HG03159 (cell line): ENCODE measurements around the gene KCNIP4.

Experiments used
- ATAC-seq: cut with Tn5 transposase; IDR thresholded peaks from one replicate; pipeline ENCODE4 v1.9.1; 2021; ENCODE audit warnings: mild to moderate bottlenecking, moderate library complexity; ENCODE audit not compliant: unreplicated experiment

The KCNIP4 gene

DNA sequence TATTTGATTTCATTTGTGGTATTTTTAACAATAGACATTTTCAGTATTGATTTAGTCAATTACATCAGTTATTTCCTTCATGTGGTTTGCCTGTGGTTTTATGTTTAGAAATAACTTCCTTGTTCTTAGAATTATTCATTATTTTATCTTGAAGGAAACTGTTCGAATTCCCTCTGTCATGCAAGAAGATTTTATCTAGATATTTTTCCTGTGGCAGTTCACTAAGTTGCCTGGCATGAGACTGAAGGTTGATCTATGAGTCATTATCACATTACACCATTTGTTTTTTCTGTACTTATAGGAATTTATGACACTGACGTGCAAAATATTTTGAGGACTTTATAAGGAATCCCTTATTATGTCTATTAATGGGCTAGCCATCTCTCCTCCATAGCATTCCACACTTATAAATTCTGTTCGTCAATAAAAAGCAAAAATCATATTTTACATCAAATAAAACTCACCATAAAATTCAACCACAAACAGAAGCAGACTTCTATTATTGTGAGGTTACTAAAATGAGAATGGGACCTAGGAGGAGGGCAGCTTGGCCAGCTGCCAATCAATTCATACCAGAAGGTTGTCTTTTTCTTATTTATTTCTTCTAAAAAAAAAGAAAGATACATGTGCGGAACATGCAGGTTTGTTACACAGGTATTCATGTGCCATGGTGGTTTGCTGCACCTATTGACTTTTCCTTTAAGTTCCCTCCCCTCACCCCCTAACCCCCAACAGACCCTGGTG is 179.0 kb downstream of the KCNIP4 start:
- ATAC-seq, result no peak

DNA sequence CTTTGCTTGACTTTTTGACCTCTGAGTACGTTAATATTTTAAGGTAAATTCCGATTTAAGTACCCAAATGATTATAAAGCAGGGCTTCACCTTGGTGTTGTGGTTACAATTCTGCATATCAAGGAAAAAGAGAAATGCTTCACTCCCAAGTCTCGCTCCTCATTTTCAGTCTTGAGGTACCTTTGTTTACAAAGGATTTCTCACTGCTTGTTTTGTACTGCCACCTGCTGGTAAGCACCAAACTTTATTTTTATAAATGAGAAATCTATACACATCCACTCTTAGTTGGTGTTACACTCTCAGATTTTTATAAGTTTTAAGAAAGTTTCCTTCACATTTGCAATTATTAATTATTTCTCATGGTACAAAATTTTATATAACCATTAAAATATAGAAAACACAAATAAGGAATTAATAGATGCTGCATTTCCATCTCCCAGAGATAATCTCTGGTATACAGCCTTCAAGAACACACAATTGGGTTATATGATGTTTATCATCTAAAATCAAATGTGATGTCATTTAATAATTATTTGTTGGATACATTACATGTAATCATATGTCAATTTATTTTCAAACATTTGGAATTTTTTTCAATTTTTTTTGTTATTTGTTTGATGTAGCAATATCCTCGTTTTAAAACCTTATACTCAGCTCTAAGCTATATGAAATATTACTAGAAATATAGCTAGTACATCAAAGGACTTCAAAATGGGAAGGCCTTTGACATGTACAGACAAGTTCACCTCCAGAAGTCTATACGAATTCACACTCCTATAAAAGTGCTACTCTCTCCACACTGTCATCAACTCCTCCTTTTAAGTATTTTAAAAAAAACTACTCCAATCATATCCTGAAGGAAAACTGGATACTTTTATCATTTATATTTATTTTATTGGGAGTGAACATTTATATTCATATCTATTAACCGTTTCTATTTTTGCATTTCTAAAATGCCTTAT is 179.9 kb downstream of the KCNIP4 start:
- ATAC-seq, result peak; percentile 57

DNA sequence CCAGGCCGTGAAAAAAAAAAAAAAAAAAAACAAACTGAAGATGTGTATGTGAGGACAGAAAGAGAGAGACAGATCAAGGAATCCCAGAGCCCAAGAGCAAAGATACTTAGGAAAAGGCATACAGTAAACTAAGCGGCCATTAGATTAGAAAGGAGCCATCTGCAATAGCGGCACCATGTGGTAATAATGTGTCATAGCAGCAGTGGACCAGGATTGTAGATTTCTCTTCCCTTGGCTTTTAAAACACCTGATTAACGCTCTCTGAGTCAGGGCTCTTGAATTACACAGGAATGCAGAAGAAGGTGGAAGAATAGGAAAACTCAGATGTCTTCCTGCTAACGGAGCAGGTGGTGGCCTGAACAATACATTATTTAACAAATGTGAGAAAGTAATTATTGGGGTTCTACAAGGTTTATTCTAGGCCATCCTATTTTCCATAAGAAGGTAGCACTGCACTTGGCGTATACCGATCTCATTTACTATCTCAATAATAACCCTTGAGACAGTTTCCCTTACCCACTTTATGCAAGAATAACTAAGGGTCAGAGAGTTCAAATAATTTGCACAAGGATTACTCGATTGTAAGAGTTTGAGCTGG is 182.7 kb downstream of the KCNIP4 start:
- ATAC-seq, result peak; percentile 79

DNA sequence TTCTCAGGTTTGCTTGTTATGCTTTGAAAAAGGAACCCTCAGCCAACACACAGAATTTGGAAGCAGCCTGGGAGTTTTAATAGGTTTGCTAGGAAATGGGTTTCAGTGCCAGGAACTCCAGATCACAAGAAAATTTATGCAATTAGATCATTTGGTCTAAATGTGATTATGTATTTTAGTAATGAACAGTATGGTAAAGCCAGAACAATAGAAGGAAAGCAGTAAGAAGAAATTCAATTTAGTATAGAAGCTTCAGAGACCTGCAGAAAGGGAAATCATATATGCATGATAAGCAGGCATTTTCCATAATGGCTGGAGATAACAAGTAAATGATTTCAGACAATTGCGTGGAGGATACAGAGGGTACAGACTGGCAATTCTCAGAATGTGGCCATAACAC is 184.7 kb downstream of the KCNIP4 start:
- ATAC-seq, result no peak

DNA sequence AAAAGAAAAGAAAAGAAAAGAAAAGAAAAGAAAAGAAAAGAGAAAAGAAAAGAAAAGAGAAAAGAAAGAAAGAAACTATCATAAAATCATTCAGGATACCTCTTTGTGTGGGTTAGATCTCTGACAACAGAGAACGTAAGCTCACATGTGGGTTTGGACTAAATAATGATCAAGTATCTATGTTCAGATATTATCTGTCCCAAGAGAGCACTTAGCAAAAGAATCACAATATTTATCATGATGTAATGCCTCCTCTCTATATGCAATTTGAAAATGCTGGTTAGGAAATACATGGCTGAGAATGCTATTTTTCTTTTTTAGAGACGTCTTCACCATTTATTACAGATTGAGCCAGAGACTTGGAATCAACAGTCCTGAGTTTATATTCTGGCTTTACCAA is 191.3 kb downstream of the KCNIP4 start:
- ATAC-seq, result no peak

DNA sequence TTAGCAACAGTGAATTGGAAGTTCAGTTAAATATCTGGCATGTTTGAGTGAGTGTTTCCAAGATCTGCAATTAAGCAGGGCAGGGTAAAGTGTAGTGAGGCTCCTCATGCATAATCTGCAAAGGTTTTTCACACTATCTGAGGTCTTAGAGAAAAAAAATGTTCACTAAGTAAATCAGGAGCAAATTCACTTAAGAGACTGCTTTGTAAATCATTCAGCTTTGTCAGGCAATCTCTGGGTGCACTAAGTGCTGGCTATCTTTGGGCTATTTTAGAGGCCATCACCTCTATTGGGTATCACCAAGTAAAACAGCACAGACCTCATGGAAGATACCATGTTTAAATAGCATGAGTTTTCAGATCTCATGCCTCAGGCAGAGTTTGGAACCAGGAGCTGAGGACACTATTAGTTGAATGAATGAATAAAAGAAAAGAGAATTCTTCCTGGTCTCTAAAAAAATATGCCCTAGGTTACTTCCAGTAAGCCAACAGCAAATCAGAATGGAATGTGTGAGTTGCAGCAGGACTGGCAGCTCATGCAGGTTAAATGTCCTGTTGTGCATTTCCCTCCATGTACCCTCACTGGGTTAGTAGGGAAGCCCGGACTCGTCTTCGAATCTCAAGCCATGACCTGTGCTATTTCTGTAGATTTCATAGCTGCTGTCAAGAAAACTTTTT is 195.3 kb downstream of the KCNIP4 start:
- ATAC-seq, result no peak

DNA sequence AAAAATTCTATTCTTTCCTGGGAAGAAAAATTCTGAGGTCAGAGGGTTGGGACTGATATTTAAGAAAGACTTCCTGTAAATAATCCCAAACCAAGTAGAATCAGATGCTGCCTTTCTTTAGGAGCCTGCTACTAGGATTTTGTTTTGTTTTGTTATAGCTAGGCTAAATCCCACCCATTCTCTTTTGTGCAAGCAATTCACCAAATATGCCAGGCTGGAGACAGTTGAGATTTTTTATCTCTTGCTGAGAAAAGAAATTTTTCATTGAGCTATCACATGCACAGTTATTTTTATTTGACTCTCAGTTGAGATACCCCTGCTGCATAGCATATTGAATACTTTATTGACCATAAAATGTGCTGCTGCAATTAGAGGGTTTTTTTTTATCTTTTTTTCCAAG is 196.0 kb downstream of the KCNIP4 start:
- no peak for ATAC-seq

DNA sequence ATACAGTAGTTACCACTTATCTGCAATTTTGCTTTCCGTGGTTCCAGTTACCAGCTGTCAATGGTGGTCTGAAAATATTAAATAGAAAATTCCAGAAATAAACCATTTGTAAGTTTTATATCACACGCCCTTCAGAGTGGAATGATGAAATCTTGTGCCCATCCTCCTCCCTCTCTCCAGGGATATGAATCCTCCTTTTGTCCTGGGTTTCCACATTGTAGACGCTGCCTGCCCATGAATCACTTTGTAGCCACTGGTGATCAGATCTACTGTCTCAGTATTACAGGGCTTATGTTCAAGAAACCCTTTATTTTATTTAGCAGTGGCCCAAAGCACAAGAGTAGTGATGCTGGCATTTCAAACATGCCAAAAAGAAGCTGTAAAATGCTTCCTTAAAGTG is 198.6 kb downstream of the KCNIP4 start:
- no peak for ATAC-seq

DNA sequence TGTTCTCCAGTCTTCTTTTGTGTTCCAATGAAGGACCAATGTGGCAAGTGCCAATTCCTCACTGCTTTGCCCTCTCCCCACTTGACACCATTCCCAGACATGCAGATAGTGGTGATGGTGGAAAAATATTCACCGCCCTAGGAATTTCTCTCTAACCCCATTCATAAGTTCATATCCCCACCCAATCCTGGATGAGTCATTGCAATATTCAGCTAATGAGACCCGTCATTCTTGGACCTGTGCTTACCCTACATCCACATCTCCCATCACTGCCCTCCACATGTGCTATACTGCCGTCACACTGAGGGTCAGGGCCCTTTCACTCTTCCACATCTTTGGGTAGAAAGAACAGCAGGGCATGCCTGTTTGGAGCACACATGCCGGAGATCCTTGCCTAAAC is 199.2 kb downstream of the KCNIP4 start:
- ATAC-seq, result no peak

DNA sequence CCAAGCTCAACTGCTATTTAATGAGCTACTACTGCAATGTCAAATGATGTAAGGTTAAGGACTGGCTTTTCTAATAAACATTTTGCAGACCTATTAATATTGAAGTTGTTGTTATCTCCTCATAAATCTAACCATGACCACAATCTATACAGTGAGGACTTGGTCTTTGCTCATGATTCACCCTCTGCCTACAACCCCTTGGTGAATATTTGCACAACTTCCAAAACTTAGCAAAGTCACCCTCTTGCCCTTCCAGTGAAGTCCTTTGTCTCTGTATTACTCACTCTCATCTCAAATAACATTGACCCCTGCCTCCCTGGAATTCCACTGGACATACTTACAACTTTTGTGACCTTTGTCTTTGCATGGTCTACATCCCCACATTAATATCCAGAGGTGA is 204.5 kb downstream of the KCNIP4 start:
- ATAC-seq, result no peak

DNA sequence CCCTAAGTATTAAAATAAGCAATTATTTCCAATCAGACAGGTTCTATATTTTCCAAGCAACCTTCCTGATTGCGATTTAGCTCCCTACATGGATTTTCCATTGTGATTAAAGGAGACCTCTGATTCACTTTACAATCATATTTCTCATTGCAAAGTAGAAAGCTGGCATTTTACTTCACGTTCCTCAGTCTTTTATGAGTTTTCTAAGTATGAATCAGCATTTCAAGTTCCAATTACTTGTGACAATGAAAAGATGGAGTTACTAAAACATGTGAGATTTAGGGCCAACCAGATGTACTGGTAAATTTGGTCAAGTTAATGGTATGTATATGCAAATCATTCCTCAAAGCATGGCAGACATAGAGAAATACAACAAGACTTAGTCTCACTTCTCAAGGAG is 206.2 kb downstream of the KCNIP4 start:
- ATAC-seq, result no peak

DNA sequence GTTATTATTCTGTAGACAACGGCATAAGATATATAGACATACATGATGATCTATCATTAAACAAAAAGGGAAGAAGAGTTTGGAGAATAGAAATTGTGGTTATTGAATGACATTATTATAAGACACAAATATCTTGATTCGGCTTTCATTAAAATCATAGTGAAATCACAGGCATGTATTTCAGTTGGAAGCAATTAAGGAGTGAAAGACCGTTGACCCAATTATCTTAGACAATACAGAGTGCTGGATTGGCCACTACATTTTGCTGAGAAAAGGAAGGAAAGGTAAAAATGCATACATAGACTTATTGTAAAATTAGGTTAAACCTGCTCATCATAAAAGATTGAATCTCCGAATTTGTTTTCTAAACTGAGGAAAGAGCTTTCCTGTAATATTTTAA is 209.8 kb downstream of the KCNIP4 start:
- ATAC-seq, result no peak

DNA sequence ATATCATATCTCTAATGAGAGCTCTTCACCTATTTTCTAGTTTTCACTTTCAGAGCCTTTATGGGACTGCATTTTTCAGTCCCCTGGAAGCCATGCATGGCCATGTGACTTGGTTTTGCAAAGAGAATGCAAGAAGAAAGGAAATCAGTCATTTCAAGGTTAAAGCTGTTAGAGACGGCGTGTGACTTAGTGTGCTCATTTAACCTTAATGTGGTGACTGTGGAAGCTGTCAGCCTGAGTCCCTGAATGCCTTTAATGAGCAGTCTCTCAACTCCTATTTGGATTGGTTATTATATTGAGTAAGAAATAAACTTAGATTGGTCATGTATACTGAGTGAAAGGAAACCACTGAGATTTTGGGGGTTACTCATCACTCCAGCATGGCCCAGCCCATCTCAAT is 212.7 kb downstream of the KCNIP4 start:
- no peak for ATAC-seq

DNA sequence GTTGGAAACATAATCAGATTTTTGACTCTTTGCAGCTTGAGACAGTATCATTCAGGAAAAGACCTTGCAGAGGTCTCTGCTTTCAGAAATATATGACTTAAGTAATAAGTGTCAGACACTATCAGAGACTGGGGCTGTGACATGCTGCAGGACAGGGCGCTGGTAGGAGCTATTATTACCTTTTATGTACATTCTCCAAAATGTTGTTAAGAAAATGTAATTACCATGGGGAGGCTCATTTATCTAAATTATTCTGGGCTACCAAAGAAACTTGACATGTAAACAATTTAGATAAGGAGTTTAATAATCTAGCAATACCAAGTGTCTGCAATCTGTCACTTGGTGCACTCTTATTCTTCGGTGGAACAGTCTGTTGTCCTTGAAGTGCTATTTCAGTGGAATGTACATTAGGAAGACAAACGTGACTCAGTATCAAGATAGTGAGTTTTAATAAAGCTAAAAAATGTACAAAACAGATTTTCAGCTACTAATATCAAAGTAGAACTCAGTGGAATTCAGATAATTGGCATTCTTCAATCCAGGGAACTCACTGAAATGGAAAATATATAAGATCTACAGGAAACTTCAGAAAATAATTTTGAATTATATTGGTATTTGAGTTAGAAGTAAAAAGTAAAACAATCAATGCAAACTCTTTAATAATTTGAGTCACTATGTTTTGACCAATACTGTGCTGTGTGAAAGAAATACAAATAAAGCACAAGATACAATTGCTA is 214.5 kb downstream of the KCNIP4 start:
- ATAC-seq, result no peak

DNA sequence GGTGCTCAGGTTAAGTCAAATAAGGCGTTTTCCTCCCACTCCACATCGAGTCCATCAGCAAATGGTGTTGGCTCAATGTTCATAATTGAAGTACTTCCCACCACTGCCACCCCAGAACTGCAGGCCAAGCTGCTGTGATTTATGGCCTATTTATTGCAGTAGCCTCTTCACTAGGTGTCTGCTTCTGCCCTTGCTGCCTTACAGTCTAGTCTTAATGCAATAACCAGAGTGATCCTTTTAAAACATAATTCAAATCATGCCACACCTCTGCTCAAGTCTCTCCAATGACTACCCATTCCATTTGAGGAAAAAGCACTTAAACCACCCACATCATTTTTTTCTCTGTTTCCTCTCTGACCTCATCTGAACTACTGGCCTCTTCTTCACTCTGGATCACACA is 220.3 kb downstream of the KCNIP4 start:
- ATAC-seq, result no peak

DNA sequence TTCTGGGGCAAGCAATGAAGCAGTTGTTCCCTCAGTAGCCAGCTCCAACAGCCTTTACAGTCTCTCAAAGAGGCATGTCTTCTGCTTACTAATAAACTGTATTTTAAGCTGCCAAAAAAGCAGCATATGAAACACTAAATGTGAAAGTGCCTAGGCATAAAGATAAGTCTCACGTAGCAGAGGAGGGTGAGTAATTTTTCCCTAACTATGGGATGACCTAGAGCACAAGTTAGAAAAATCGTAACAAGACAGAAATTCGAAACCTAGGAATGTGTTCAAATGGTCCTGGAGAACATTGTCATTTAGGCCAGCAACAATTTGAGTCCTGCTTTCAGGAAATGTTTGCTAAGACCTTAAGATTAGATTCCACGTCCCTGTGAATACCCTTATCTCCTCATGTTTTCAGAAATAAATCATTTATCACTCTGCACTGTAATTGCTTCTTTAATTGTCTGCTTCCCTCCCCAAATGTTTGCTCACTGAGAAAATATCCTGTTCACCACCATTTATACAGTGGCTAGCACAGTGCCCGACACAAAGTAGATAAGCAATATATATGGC is 222.2 kb downstream of the KCNIP4 start:
- no peak for ATAC-seq

DNA sequence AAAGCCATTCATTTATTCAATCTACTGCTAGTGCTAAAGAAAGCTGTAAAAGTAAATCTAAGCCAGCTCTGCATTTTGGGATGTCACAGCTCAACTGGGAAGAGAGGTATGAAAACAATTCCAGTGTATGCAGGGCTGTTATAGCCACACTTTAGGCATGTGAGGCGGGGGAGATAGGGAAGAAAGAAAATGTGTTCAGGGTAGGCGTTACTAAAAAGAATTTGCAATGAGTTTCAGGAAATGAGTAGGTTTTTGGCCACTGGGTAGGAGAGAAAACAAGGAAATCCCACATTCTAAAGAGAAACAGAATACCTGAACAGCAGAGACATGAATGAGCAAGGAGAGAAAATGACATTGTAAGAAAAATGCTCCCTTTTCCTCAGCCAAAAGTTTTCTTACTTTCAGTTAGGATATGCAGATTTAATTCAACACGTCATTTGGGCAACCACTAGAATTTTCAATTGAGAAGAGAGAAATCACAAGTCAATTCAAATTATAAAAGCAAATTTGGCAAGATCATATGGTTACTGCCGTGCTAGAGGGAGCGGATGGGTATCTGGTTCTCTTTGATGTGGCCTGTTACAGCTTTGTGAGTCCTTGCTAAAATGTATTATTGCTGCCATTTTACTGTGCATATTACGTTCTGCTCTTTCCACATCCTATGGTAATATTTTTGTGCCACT is 226.3 kb downstream of the KCNIP4 start:
- ATAC-seq, result no peak

DNA sequence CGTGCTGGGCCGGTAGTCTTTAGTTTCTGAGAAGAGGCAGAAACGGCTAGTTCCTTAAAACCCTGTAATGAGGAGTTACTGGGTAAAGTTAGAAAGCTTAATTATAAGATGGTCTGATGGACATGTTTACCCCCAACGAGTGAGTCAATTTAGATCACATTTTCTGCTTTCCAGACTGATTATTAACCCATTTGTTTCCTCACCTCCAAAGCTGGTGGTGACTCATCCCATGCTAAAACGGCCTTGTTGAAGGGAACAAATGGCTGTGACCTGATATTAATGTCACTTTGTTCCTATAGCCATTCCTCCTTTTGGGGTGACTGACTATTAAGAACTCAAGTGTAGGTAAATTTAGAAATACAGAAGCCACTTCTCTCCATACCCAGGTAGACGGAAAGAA is 232.0 kb downstream of the KCNIP4 start:
- ATAC-seq, result no peak

DNA sequence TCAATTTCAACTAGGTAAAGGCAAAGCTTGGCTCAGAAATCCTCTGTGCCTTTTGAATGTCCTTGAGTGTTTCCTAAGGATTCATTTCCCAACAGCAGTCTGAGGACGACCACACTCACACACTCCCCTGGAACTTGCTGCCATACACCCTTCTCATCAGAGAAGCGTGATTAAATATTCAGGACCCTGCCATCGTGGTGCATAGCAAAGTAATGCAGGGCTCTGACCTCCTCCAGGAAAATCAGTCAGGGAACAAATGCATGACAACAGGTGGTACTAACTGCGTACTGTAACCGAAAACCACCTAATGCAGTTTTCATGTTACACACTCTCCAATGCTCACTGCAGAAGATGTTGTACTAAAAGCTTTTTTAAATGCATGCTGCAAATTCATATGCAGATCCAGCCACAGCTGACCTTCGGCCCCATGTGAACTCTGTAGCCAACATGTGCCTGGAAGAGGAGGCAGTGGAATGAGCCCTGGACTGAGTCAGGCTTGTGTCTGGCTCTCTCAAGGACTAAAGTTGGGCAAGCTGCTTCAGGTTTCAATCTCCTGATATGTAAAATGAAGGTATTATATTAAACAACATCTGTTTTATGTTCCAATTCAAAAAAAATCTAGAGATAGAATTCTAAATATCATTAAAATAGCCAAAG is 238.3 kb downstream of the KCNIP4 start:
- no peak for ATAC-seq
